Activated effector memory CD4-positive, alpha-beta T cell treated with Interleukin-2 at 50 U/mL for 16 hours (primary cell): ENCODE data around the gene CRABP1.
A peak's percentile ranks its signal among the peaks of the same experiment; 100 is the strongest.

Experiments used
- DNase-seq: peaks from one replicate; pipeline ENCODE4 v3.0.0-alpha.2; 2020

Gene CRABP1

GRCh38 chr15:78340231-78341056 is at the start of gene CRABP1:
CRABP1 (plus strand) TSS chr15:78340353; CDS start chr15:78340429, 76 bp downstream.
- no peak for DNase-seq

- no peak for DNase-seq
These were observed 49.1 kb upstream of the CRABP1 start for GRCh38 chr15:78291052-78291451.

GRCh38 chr15:78291698-78292097 is 48.5 kb upstream of the CRABP1 start:
- DNase-seq: no peak

GRCh38 chr15:78292219-78292618 is 47.9 kb upstream of the CRABP1 start:
- no peak for DNase-seq

GRCh38 chr15:78299101-78299930 is 40.8 kb upstream of the CRABP1 start, which contains the start of gene SKIC8:
SKIC8 (minus strand) TSS chr15:78299609; CDS start chr15:78295686, 3,923 bp downstream.
- peak; percentile 85 for DNase-seq

- no peak for DNase-seq
These were observed 38.8 kb upstream of the CRABP1 start for GRCh38 chr15:78301326-78301725.

- DNase-seq: no peak
These were observed 38.3 kb upstream of the CRABP1 start for GRCh38 chr15:78301828-78302227.

- DNase-seq: no peak
These were observed 37.4 kb upstream of the CRABP1 start for GRCh38 chr15:78302579-78303312.

GRCh38 chr15:78304216-78305066 is 35.7 kb upstream of the CRABP1 start:
- no peak for DNase-seq

GRCh38 chr15:78306176-78306774 is 33.9 kb upstream of the CRABP1 start:
- no peak for DNase-seq

GRCh38 chr15:78307976-78308375 is 32.2 kb upstream of the CRABP1 start:
- no peak for DNase-seq

GRCh38 chr15:78308422-78309032 is 31.6 kb upstream of the CRABP1 start:
- DNase-seq: peak; percentile 9

- DNase-seq: no peak
These were observed 28.9 kb upstream of the CRABP1 start for GRCh38 chr15:78311292-78311691.

GRCh38 chr15:78312536-78312935 is 27.6 kb upstream of the CRABP1 start:
- DNase-seq: no peak

GRCh38 chr15:78312957-78313356 is 27.2 kb upstream of the CRABP1 start:
- DNase-seq: no peak

GRCh38 chr15:78313383-78313782 is 26.8 kb upstream of the CRABP1 start:
- no peak for DNase-seq

GRCh38 chr15:78314181-78314581 is 26.0 kb upstream of the CRABP1 start:
- no peak for DNase-seq

GRCh38 chr15:78315686-78316282 is 24.4 kb upstream of the CRABP1 start:
- DNase-seq: no peak

- no peak for DNase-seq
These were observed 23.7 kb upstream of the CRABP1 start for GRCh38 chr15:78316283-78317083.
